DMS114 treated with DMSO at 0.1 percent for 48 hours (cell line): ENCODE data around the gene CDX1.
"Not testable (repeated sequence)": the region's sequence is repeated elsewhere in the genome, so short reads cannot be mapped to it uniquely, and the experiment has no call there.

ENCODE experiments used
- DNase-seq: peaks from one replicate; lab custom pipeline; 2025; ENCODE audit not compliant: unreplicated experiment; lab: John Stamatoyannopoulos, UW

Gene CDX1

GRCh38 chr5:150224483-150225027 is 58.0 kb downstream of the CDX1 start:
- DNase-seq: no peak

- DNase-seq: no peak
Observed at GRCh38 chr5:150227036-150227435, 60.5 kb downstream of the CDX1 start.

- no peak for DNase-seq
Observed at GRCh38 chr5:150227606-150228273, 61.2 kb downstream of the CDX1 start.

- no peak for DNase-seq
Observed at GRCh38 chr5:150229571-150229970, 63.0 kb downstream of the CDX1 start.

GRCh38 chr5:150230842-150231241 is 64.3 kb downstream of the CDX1 start:
- no peak for DNase-seq

- not testable (repeated sequence) for DNase-seq
Observed at GRCh38 chr5:150233706-150234105, 67.1 kb downstream of the CDX1 start.
